Memory B cell (primary cell): ENCODE results near the gene CCL18.
"Not testable (repeated sequence)": the region's sequence is repeated elsewhere in the genome, so short reads cannot be mapped to it uniquely, and the experiment has no call there.

ENCODE experiments used
- ATAC-seq: fragments of 150-1000 bp; cut with Tn5 transposase; 2 replicates; pipeline ENCODE4 v1.10.0; 2021; ENCODE audit warnings: low read depth, mild to moderate bottlenecking, moderate library complexity
- DNase-seq, 2 donors: peaks; one replicate each; pipeline ENCODE4 v3.0.0; 2022; ENCODE audit warnings: low spot score in 2 of 2
- H3K27ac Mint-ChIP-seq: one replicate; pipeline ENCODE4 v1.8.0; 2022; ENCODE audit warnings: mild to moderate bottlenecking, moderate library complexity, mixed read lengths
- H3K27me3 Mint-ChIP-seq: one replicate; pipeline ENCODE4 v1.8.0; 2022; ENCODE audit warnings: mixed read lengths
- H3K36me3 Mint-ChIP-seq: one replicate; pipeline ENCODE4 v1.8.0; 2022; ENCODE audit warnings: mild to moderate bottlenecking, mixed read lengths
- H3K4me1 Mint-ChIP-seq: one replicate; pipeline ENCODE4 v1.8.0; 2022; ENCODE audit warnings: mixed read lengths
- H3K4me3 Mint-ChIP-seq: one replicate; pipeline ENCODE4 v1.8.0; 2022; ENCODE audit warnings: mild to moderate bottlenecking, moderate library complexity, mixed read lengths
- H3K9me3 Mint-ChIP-seq: one replicate; pipeline ENCODE4 v1.8.0; 2022; ENCODE audit warnings: mixed read lengths

CCL18 gene, protein sequence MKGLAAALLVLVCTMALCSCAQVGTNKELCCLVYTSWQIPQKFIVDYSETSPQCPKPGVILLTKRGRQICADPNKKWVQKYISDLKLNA

DNA sequence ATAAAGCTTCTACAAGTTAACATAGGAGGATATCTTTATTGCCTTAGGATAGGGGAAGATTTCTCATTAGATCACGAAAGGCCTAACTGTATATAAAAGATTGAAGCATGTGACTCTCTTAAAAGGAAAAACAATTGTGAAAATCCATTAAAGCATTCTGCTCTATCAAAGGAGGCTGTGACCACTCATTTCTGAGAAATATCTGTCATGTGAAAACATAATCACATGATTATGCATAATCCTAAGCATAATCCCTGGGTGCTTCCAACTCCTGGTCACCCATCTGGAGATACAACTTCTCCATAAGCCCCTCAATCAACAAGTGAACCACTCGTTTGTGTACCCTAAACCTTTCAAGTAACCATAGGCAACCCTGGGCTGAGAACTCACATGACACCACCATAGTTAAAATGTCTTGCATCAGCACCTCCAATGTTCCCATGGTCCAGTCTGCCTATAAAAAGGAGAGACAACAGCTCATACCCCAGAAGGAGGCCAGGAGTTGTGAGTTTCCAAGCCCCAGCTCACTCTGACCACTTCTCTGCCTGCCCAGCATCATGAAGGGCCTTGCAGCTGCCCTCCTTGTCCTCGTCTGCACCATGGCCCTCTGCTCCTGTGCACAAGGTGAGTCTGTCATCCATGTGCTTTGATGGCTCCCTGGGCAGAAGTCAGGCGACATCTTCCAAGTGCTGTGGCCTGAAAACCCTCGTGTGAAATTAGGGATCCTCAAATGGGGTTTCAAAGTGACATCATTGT is at the start of gene CCL18:
CCL18 (plus strand) TSS at position 487 of the 756 bp plus-strand sequence; CDS start at position 558, 71 bp downstream.
- H3K27me3 Mint-ChIP-seq: peaks cover 5% of the 10 kb centered on the region
- H3K27ac Mint-ChIP-seq: no peak within 1 kb of the TSS
- DNase-seq (no peak), ATAC-seq (no peak)
- no peaks in the 10 kb centered on the region for H3K9me3 Mint-ChIP-seq
- no peaks in the 10 kb centered on the region for H3K36me3 Mint-ChIP-seq
- peaks cover 4% of the 10 kb centered on the region for H3K4me1 Mint-ChIP-seq
- H3K4me3 Mint-ChIP-seq: no peak within 1 kb of the TSS

DNA sequence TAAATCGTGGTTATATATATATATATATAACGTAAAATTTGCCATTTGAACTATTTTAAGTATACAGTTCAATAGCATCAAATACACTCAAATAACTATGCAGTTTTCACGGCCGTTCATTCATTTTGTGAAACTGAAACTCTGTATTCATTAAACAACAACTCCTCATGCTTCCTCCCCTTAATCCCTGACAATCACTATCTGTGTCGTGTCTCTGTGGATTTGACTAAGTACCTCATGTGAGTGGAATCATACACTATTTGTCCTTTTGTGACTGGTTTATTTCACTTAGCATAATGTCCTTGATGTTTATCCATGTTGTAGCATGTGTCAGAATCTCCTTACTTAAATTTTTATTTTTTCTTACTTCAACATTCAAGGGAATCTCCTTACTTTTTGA is 49.1 kb upstream of the CCL18 start:
- H3K36me3 Mint-ChIP-seq: peaks cover 3% of the 10 kb centered on the region
- DNase-seq (no peak), ATAC-seq (no peak)
- no peak overlapping the region for H3K27ac Mint-ChIP-seq
- peaks cover 4% of the 10 kb centered on the region for H3K27me3 Mint-ChIP-seq
- H3K9me3 Mint-ChIP-seq: peaks cover 3% of the 10 kb centered on the region
- no peak overlapping the region for H3K4me3 Mint-ChIP-seq
- H3K4me1 Mint-ChIP-seq: peaks cover 10% of the 10 kb centered on the region

DNA sequence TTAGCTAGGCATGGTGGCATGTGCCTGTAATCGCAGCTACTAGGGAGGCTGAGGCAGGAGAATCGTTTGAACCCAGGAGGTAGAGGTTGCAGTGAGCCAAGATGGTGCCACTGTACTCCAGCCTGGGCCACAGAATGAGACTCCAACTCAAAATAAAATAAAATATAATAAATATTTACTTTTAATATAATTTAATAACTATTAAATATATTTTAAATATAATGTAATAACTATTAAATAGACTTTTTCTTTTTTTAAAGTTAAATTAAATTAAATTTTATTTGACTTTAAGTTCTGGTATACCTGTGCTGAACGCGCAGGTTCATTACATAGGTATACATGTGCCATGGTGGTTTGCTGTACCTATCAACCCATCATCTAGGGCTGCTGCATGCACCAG is 48.2 kb upstream of the CCL18 start:
- peaks cover 10% of the 10 kb centered on the region for H3K4me1 Mint-ChIP-seq
- not testable (repeated sequence) for H3K9me3 Mint-ChIP-seq, H3K27me3 Mint-ChIP-seq, DNase-seq, H3K36me3 Mint-ChIP-seq, ATAC-seq, H3K27ac Mint-ChIP-seq, H3K4me3 Mint-ChIP-seq

DNA sequence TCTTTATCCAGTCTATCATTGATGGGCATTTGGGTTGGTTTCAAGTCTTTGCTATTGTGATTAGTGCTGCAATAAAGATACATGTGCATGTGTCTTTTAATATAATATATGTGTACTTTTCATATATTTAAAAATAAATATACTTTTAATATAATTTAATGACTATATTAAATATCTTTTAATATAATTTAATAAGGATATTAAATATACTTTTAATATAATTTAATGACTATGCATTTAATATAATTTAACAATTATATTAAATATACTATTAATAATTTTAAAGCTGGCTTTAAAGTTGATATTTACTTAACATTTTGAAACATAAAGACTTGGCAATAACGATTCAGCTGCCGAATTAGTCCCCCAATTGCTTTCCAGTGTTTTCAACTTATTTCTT is 47.5 kb upstream of the CCL18 start:
- peaks cover 3% of the 10 kb centered on the region for H3K9me3 Mint-ChIP-seq
- H3K4me1 Mint-ChIP-seq: peaks cover 10% of the 10 kb centered on the region
- no peak overlapping the region for H3K4me3 Mint-ChIP-seq
- ATAC-seq (no peak), DNase-seq (no peak)
- H3K36me3 Mint-ChIP-seq: peaks cover 3% of the 10 kb centered on the region
- no peak overlapping the region for H3K27ac Mint-ChIP-seq
- peaks cover 7% of the 10 kb centered on the region for H3K27me3 Mint-ChIP-seq

DNA sequence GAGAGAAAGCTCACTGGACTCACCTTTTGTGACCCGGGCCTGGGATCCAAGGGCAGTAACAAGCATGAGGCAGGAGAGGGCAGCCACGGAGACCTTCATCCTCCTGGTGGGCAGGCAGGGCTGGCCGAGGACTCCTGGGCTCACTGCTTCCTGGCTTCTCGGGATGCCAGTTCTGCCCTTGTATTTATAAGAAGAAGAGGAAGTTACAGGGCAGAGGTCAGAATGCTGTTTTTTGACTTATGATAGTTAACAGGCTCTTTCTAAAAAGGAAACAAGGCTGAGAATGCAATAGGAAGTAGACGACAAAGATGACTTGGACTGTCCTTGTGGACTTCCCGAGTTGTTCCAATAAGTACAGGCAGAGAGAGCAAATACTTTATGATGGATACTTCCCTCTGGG is 46.3 kb upstream of the CCL18 start, which contains the start of gene CCL23:
CCL23 (minus strand) TSS at position 174 of the 400 bp plus-strand sequence; CDS start at position 99, 75 bp downstream.
- Mint-ChIP-seq H3K4me3 (no peak within 1 kb of the TSS), H3K27me3 (peaks cover 12% of the 10 kb centered on the region), H3K9me3 (no peaks in the 10 kb centered on the region), H3K36me3 (peaks cover 3% of the 10 kb centered on the region), H3K27ac (no peak within 1 kb of the TSS), H3K4me1 (peaks cover 10% of the 10 kb centered on the region)
- ATAC-seq: peak; percentile 42
- no peak for DNase-seq

DNA sequence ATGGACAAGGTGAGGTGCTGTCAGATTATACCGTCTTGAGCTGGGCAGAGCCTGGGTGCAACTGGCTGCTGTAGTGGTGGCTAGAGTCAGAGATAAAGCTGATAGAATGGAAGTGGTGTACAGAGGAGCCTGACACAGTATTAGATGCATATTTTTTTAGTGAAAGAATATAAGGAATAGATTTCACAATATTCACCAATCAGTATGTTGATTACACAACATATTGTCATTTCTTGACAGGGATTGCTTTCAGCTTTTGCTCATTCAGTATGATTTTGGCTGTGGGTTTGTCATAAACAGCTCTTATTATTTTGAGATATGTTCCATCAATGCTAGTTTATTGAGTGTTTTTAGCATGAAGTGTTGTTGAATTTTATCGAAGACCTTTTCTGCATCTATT is 44.6 kb upstream of the CCL18 start:
- ATAC-seq (no peak), DNase-seq (no peak)
- peaks cover 12% of the 10 kb centered on the region for H3K27me3 Mint-ChIP-seq
- no peak overlapping the region for H3K27ac Mint-ChIP-seq
- H3K36me3 Mint-ChIP-seq: no peaks in the 10 kb centered on the region
- no peaks in the 10 kb centered on the region for H3K9me3 Mint-ChIP-seq
- no peak overlapping the region for H3K4me3 Mint-ChIP-seq
- H3K4me1 Mint-ChIP-seq: peaks cover 10% of the 10 kb centered on the region

DNA sequence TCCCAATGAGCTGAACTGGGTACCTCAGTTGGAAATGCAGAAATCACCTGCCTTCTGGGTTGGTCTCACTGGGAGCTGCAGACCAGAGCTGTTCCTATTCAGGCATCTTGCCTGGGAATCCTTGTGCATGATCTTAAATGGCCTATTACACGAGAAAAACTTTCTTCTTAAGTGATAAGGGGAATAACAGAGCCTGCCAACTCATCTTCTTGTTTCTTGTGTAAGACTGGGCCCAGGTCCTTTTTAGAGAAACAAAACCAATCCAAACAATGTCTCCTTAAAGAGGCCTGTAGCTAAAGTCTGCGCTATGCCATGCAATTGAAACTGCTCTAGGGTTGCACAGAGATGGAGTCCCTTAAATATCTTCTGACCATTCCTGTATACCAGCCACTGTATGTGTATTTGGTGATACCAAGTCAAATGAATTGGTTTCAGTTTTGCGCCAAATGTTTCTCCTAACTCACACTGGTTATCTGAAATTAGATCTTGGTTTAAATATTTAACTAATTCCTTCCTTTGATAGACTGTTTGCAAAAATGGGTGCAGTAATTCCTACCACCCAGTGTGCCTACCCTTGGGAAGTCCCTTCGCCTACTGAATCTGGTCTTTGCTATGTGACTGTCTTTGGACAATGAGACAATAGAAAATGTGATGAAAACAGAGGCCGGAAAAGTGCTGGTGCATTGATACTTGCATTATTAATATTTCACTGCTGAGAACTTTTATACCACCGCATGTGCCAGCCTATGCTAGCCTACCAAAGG is 39.8 kb upstream of the CCL18 start:
- no peaks in the 10 kb centered on the region for H3K9me3 Mint-ChIP-seq
- ATAC-seq (no peak), DNase-seq (no peak)
- no peaks in the 10 kb centered on the region for H3K4me1 Mint-ChIP-seq
- H3K27me3 Mint-ChIP-seq: peaks cover 11% of the 10 kb centered on the region
- H3K36me3 Mint-ChIP-seq: no peaks in the 10 kb centered on the region
- H3K27ac Mint-ChIP-seq: no peak overlapping the region
- H3K4me3 Mint-ChIP-seq: no peak overlapping the region

DNA sequence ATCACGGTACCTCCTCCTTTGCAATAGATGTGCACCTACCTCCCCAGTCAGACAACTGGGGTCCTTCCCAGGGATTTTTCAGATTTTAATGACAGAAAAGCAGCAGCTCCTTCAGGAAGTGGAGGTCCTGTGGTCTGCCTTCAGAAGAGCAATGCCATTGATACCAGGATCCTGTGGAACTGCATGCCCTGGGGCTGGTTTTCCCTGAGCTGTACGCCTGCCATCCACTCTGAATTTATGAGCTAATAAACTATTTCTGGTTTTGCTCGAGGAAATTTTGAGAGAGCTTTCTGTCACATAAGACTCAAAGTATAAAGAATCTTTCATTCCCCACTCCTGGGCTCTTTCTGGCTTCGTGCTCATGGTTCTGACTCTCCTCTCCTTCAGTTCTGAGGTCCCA is 36.3 kb upstream of the CCL18 start:
- H3K4me3 Mint-ChIP-seq: no peak overlapping the region
- no peak overlapping the region for H3K27ac Mint-ChIP-seq
- no peaks in the 10 kb centered on the region for H3K4me1 Mint-ChIP-seq
- no peaks in the 10 kb centered on the region for H3K36me3 Mint-ChIP-seq
- H3K27me3 Mint-ChIP-seq: peaks cover 10% of the 10 kb centered on the region
- no peak for DNase-seq
- H3K9me3 Mint-ChIP-seq: no peaks in the 10 kb centered on the region
- ATAC-seq: no peak

DNA sequence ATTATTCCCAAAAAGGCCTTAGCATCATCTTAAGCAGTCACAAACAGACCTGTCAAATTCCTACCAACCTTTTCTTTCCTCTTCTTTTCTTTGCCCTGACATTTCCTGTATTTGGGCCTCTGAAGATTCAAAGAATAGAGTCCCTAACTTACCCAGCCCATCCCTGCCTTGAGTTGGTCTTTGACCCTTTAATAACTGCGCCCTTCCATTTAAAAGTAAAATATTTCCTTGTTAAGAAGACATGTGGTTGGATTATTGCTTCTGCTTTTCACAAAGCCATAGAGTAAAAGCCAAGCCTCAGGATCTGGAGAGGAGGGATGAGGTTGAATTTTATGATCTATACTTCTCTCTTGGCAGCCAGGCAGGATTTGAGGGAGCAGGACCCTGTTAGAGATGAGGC is 33.1 kb upstream of the CCL18 start:
- Mint-ChIP-seq H3K4me3 (no peak overlapping the region), H3K9me3 (no peaks in the 10 kb centered on the region), H3K4me1 (peaks cover 5% of the 10 kb centered on the region), H3K27me3 (peaks cover 15% of the 10 kb centered on the region), H3K36me3 (no peaks in the 10 kb centered on the region), H3K27ac (no peak overlapping the region)
- no peak for ATAC-seq
- DNase-seq: no peak

DNA sequence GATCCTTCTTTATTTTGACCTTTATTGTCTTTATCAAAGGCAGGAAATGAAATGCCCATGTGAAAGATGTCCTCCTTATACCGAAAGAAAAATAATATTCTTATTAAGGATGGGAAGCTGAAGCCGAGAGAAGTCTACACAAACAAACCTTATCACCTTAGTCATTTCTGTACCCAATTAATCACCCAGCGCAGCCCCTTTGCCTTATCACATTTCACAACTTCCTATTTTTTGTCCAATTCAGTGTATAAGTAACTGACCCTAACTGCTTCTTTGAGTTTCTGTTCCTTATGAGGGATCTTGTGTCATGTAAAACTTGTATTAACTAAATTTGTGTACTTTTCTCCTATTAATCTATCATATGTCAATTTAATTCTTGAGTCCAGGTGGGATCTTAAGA is 29.9 kb upstream of the CCL18 start:
- DNase-seq (no peak), ATAC-seq (peak; percentile 90)
- Mint-ChIP-seq H3K9me3 (no peaks in the 10 kb centered on the region), H3K27ac (no peak overlapping the region), H3K36me3 (no peaks in the 10 kb centered on the region), H3K4me1 (peaks cover 5% of the 10 kb centered on the region), H3K27me3 (peaks cover 13% of the 10 kb centered on the region), H3K4me3 (no peak overlapping the region)

DNA sequence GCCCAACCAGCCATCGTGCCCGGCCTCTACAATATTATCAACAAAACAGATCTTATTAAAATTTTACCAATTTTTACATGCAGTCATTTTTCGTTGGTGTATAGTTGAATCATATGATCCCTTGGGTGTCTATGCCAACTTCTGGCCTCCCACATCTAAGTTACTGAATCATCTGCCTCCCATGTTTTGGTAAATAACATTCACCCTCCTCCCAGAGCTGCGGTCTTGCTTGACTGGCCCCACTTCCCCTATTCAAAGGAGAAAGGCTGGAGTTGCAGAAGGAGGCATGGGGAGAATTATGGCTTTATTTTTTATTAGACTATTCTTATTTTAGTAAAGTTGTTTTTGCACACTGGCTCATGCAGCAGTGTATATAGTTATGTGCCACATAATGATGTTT is 27.8 kb upstream of the CCL18 start:
- peaks cover 5% of the 10 kb centered on the region for H3K4me1 Mint-ChIP-seq
- peaks cover 12% of the 10 kb centered on the region for H3K27me3 Mint-ChIP-seq
- no peak overlapping the region for H3K4me3 Mint-ChIP-seq
- ATAC-seq (no peak), DNase-seq (no peak)
- H3K9me3 Mint-ChIP-seq: no peaks in the 10 kb centered on the region
- no peak overlapping the region for H3K27ac Mint-ChIP-seq
- H3K36me3 Mint-ChIP-seq: no peaks in the 10 kb centered on the region

DNA sequence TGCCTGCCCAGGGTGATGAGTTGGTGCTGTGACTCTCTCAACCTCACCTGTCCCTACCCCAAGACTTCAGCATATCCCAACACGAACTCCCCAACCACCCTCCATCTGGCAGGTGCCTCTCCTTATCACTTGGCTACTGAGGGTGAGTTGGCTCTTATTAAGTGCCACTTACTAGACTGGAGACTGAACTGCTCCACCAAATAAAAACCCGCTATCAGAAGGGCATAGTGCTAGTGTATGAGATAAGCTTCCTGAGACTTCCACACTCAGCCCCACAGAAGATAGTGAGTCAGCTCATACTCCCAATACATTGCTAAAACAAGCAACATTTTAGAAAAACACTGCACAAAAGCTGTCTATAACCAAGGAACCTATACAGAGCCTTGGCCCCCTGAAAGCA is 16.0 kb upstream of the CCL18 start:
- peaks cover 8% of the 10 kb centered on the region for H3K36me3 Mint-ChIP-seq
- H3K27ac Mint-ChIP-seq: no peak overlapping the region
- H3K4me1 Mint-ChIP-seq: no peaks in the 10 kb centered on the region
- H3K27me3 Mint-ChIP-seq: peaks cover 21% of the 10 kb centered on the region
- ATAC-seq (no peak), DNase-seq (no peak)
- no peak overlapping the region for H3K4me3 Mint-ChIP-seq
- H3K9me3 Mint-ChIP-seq: peaks cover 15% of the 10 kb centered on the region

DNA sequence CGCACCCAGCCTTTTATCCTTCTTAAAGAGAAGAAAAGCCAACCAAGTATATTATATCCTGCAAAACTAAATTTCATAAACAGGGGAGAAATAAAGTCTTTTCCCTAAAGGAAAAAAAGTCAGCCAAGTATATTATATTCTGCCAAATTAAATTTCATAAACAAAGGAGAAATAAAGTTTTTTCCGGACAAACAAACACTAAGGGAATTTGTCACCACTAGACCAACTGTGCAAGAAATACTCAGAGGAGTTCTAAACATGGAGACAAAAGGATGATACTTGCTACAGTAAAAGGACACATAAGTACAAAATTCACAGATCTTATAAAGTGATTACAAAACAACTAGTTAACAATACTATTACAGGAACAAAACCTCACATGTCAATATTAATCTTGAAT is 14.4 kb upstream of the CCL18 start:
- Mint-ChIP-seq H3K4me1 (no peaks in the 10 kb centered on the region), H3K27ac (no peak overlapping the region), H3K27me3 (peaks cover 16% of the 10 kb centered on the region), H3K9me3 (peaks cover 13% of the 10 kb centered on the region), H3K36me3 (peaks cover 8% of the 10 kb centered on the region), H3K4me3 (no peak overlapping the region)
- DNase-seq (no peak), ATAC-seq (no peak)

DNA sequence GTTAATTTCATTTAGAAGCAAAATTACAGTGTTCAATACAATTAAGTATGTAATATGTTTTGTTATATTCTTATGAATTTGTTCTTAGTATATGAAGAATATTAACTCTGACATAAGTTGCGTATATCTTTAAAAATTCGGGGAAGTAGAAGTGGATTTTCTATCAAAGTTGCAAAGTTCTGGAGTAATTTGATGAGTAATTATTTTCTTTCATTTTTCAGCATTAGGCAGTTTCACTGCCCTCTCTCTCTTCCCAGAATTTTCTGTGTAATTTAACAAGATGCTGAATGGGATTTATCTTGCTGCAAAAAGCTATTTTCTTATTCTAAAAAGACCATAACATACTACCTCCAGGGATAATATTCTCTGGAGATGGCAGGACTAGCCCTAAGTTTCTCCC is 8.9 kb upstream of the CCL18 start:
- ATAC-seq (no peak), DNase-seq (no peak)
- H3K27ac Mint-ChIP-seq: no peak overlapping the region
- H3K27me3 Mint-ChIP-seq: peaks cover 4% of the 10 kb centered on the region
- H3K36me3 Mint-ChIP-seq: no peaks in the 10 kb centered on the region
- H3K9me3 Mint-ChIP-seq: peaks cover 6% of the 10 kb centered on the region
- no peak overlapping the region for H3K4me3 Mint-ChIP-seq
- no peaks in the 10 kb centered on the region for H3K4me1 Mint-ChIP-seq
